NB4 (cell line): Measurements from ENCODE around the gene PPFIA4.
"Not testable (repeated sequence)": the region's sequence is repeated elsewhere in the genome, so short reads cannot be mapped to it uniquely, and the experiment has no call there.

ENCODE experiments used
- CTCF ChIP-seq: IDR thresholded peaks from one replicate; pipeline ENCODE4 v1.5.1; 2012; ENCODE audit warnings: low read depth, low read length
- MYC ChIP-seq: IDR thresholded peaks from 2 replicates; pipeline ENCODE4 v1.6.1; 2011; ENCODE audit warnings: low read depth, low read length
- POLR2A ChIP-seq: IDR thresholded peaks from 2 replicates; pipeline ENCODE4 v1.6.1; 2011; ENCODE audit warnings: mild to moderate bottlenecking; ENCODE audit not compliant: insufficient read length; ENCODE audit errors: extremely low read depth

- TF ChIP-seq POLR2A, CTCF: not testable (repeated sequence)
- 0 out of 2 replicates have a peak, but pooled peaks have one; percentile 12 for TF ChIP-seq MYC
Measured at GRCh38 chr1:203005395-203006142, 20.7 kb upstream of the PPFIA4 start.
